Parathyroid adenoma (tissue), 2 donors: Measurements from ENCODE around the gene LUC7L3.

Experiments
- H2AFZ ChIP-seq: fragments of 300-600 bp; sonication (generic); one replicate; pipeline ENCODE4 v1.7.0; 2017; ENCODE audit warnings: antibody characterized with exemption, mild to moderate bottlenecking
- H3K27ac ChIP-seq: fragments of 300-600 bp; sonication (generic); one replicate; pipeline ENCODE4 v1.7.0; 2017
- H3K27me3 ChIP-seq: fragments of 300-600 bp; sonication (generic); one replicate; pipeline ENCODE4 v1.7.0; 2017; ENCODE audit warnings: low read length; ENCODE audit not compliant: control insufficient read depth, insufficient read depth
- H3K36me3 ChIP-seq: fragments of 300-600 bp; sonication (generic); one replicate; pipeline ENCODE4 v1.7.0; 2017; ENCODE audit warnings: low read length; ENCODE audit not compliant: control insufficient read depth, insufficient read depth
- H3K4me1 ChIP-seq: fragments of 300-600 bp; sonication (generic); one replicate; pipeline ENCODE4 v1.7.0; 2017; ENCODE audit warnings: control low read depth
- H3K4me2 ChIP-seq: fragments of 300-600 bp; sonication (generic); one replicate; pipeline ENCODE4 v1.7.0; 2017; ENCODE audit warnings: low read length
- H3K4me3 ChIP-seq: fragments of 300-600 bp; sonication (generic); one replicate; pipeline ENCODE4 v1.7.0; 2017; ENCODE audit warnings: low read depth, low read length
- H3K79me2 ChIP-seq: fragments of 300-600 bp; sonication (generic); one replicate; pipeline ENCODE4 v1.7.0; 2017; ENCODE audit warnings: control low read depth
- H3K9ac ChIP-seq: fragments of 300-600 bp; sonication (generic); one replicate; pipeline ENCODE4 v1.7.0; 2017; ENCODE audit warnings: mild to moderate bottlenecking
- H3K9me3 ChIP-seq: fragments of 300-600 bp; sonication (generic); one replicate; pipeline ENCODE4 v1.7.0; 2017; ENCODE audit warnings: low read length; ENCODE audit not compliant: control insufficient read depth
- CTCF ChIP-seq: fragments of 300-600 bp; sonication (generic); IDR thresholded peaks from one replicate; pipeline ENCODE4 v1.7.0; 2017; ENCODE audit warnings: antibody characterized with exemption, mild to moderate bottlenecking
- donor health status: primary hyperparathyroidism.

Gene LUC7L3

GRCh38 chr17:50675627-50676026 is 43.8 kb upstream of the LUC7L3 start:
- no peaks in the 10 kb centered on the region for H3K27me3 ChIP-seq
- H3K9ac ChIP-seq, result no peak overlapping the region
- no peak overlapping the region for H3K4me2 ChIP-seq
- no peaks in the 10 kb centered on the region for H3K79me2 ChIP-seq
- H3K4me3 ChIP-seq, result no peak overlapping the region
- H3K36me3 ChIP-seq, result no peaks in the 10 kb centered on the region
- no peaks in the 10 kb centered on the region for H3K9me3 ChIP-seq
- H3K4me1 ChIP-seq, result peaks cover 7% of the 10 kb centered on the region
- H2AFZ ChIP-seq, result no peak overlapping the region
- TF ChIP-seq CTCF, result no peak
- H3K27ac ChIP-seq, result no peak overlapping the region

- Histone ChIP-seq H3K9me3 (no peaks in the 10 kb centered on the region), H3K79me2 (no peaks in the 10 kb centered on the region), H3K36me3 (no peaks in the 10 kb centered on the region), H3K4me2 (no peak overlapping the region), H3K27me3 (no peaks in the 10 kb centered on the region), H3K9ac (no peak overlapping the region), H3K4me1 (peaks cover 1% of the 10 kb centered on the region), H3K4me3 (no peak overlapping the region), H2AFZ (no peak overlapping the region), H3K27ac (no peak overlapping the region)
- TF ChIP-seq CTCF, result no peak
Observed at GRCh38 chr17:50676065-50676975, 43.1 kb upstream of the LUC7L3 start.

- Histone ChIP-seq H3K36me3 (no peaks in the 10 kb centered on the region), H3K79me2 (no peaks in the 10 kb centered on the region), H3K9me3 (no peaks in the 10 kb centered on the region), H3K27me3 (no peaks in the 10 kb centered on the region), H3K9ac (no peak overlapping the region), H3K4me2 (no peak overlapping the region), H2AFZ (no peak overlapping the region), H3K4me3 (no peak overlapping the region), H3K27ac (no peak overlapping the region), H3K4me1 (no peaks in the 10 kb centered on the region)
- TF ChIP-seq CTCF, result no peak
Observed at GRCh38 chr17:50677851-50678375, 41.5 kb upstream of the LUC7L3 start.

- no peaks in the 10 kb centered on the region for H3K36me3 ChIP-seq
- H3K27ac ChIP-seq, result no peak overlapping the region
- no peaks in the 10 kb centered on the region for H3K79me2 ChIP-seq
- H3K4me1 ChIP-seq, result no peaks in the 10 kb centered on the region
- H3K4me3 ChIP-seq, result no peak overlapping the region
- no peak overlapping the region for H3K9ac ChIP-seq
- no peaks in the 10 kb centered on the region for H3K27me3 ChIP-seq
- TF ChIP-seq CTCF, result no peak
- H2AFZ ChIP-seq, result no peak overlapping the region
- no peaks in the 10 kb centered on the region for H3K9me3 ChIP-seq
- H3K4me2 ChIP-seq, result no peak overlapping the region
Observed at GRCh38 chr17:50679008-50679544, 40.3 kb upstream of the LUC7L3 start.
